ENCODE measurements around the gene PDHB.
"Not testable (repeated sequence)": the region's sequence is repeated elsewhere in the genome, so short reads cannot be mapped to it uniquely, and the experiment has no call there.

The PDHB gene

GRCh38 chr3:58433400-58434167 lies at the start of gene PDHB:
TSS of gene PDHB (minus strand) at chr3:58433832. CDS start at chr3:58433809, 23 bp downstream.
- peak; percentile 89 for DNase-seq (ENCODE audit: low spot score)

DNA sequence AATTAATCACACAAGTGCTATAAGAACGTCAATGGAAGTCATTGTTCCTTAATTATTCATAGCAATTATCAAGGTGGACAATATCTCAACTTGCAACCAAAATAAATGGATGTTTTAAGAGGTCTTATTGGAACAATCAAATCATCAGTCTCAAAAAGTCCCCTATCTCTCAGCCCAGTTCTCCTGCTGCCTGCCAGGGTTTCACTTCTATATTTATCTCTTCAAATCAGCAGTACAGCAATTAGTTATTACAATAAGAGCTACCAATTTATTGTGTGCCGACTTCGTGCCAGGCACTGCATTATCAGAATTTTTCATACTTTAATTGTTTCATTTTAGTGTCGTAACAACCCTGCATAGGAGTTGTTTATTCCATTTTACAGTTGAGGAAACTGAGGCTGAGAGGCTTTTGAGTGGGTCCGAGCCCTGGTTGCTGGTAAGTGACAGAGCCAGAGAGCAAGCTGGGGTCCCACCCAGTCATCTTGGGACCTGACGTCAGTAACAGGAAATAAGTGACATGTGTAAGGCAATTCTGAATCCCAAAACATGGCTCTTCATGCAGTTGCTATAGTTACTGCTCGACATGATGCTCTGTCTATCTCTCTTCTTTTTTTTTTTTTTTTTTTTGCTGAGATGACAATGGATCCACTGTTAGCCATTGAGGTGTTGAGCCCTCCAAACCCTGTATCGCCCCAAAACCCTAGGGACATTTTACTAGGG lies 49.4 kb upstream of the PDHB start:
- no peak for DNase-seq (ENCODE audit: low spot score)

GRCh38 chr3:58480309-58480708 lies 46.7 kb upstream of the PDHB start:
- no peak for DNase-seq (ENCODE audit: low spot score)

- no peak for DNase-seq (ENCODE audit: low spot score)
Measured at GRCh38 chr3:58478781-58479180, 45.1 kb upstream of the PDHB start.

DNA sequence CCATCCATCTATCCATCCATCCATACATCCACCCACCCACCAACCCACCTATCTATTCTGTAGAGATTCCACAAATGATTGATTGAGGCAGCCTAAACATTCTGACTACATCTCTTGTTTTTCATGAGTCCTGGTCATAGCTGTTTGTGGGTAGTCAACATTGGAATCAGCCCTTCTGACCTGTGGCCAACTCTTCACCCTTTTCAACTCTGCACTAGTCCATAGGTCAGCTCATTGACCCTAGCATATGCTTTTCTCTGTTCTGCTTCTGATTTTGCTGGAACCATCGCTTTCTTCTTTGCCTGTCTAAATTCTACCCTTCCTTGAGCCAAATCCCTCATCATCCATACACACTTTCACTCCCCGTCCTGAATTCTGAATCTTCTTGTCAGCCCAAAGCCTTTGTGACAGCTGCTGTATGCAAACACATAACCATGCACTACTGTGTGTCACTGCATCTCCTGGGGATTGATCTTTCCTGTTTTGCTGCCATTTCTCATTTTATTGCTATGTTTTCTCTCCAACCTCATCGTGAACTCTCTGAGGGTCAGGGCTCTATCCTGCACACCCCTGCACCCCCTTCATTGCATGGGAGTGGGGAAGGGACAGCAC lies 41.4 kb upstream of the PDHB start:
- DNase-seq (ENCODE audit: low spot score): no peak

DNA sequence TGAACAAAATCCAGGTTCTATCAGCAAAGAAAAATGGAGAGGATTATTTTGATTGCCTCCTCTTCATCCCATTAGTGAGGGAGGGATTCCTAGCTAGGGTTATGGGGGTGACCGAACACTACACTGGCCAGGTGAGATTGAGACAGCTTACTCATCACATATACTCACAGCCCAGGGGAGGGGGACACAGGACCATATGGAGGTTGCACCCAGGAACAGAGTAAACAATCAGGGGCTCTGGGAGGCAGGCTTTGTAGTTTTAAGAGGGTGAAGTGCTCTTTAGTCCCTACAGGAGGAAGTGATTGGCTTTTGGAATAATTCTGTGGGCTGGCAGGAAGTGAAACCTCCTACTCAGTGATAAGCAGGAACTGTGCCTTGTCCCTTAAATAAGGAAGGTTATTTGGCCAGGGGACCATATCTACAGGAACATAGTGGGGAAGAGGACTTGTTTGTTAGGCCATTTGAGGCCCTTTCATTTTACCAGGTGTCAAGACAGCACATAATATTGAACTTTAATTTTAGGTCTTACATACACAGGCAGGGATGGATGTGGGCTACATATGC lies 40.8 kb upstream of the PDHB start:
- no peak for DNase-seq (ENCODE audit: low spot score)

- DNase-seq (ENCODE audit: low spot score): no peak
Measured at GRCh38 chr3:58473275-58473674, 39.6 kb upstream of the PDHB start.

- peak; percentile 69 for DNase-seq (ENCODE audit: low spot score)
Measured at GRCh38 chr3:58471025-58471887, 37.6 kb upstream of the PDHB start.

DNA sequence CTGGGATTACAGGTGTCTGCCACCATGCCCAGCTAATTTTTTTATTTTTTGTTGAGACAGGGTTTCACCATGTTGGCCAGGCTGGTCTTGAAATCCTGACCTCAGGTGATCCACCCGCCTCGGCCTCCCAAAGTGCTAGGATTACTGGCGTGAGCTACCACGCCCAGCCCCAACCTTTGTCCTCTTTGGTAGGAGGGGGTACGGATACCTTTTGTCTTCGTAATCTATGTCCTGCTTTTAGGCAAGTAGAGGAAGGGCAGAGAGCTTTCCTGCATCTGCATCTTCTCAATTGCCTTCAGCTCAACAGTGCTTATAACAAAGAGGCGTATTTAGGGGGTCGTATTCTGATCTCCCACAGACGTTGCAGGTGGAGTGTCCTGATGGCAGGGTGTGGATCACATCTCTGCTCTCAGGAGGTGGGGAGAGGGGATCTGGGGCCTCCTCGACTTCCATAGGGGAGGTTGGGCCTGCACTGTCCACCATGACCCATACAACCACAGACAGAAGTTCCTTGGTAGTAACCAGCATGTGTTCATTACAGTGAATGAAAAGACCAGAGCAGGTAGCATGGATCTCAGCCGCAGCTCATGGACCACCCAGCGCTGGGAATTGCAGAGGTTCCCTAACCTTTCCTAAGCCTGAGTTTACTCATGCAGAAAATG lies 36.9 kb upstream of the PDHB start:
- DNase-seq (ENCODE audit: low spot score): no peak

DNA sequence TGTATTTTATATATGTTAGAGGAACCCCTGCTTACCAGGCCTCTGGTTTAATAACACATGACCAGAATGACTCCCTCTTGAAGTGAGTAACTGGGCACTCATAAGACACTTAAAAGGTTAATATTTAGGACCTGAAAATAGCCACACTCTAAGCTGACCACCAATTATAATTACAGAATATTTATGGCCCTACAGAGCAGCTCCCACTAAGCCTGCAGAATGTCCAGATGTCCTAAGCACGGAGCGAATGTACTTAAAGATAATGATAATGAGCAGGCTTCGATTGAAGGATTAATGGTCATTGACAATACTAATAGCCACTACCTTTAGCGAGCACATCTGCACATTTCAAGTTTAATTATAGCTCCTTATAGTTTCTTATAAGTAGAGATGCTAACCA lies 35.5 kb upstream of the PDHB start:
- no peak for DNase-seq (ENCODE audit: low spot score)

GRCh38 chr3:58466899-58467563 lies 33.4 kb upstream of the PDHB start:
- DNase-seq (ENCODE audit: low spot score): no peak

DNA sequence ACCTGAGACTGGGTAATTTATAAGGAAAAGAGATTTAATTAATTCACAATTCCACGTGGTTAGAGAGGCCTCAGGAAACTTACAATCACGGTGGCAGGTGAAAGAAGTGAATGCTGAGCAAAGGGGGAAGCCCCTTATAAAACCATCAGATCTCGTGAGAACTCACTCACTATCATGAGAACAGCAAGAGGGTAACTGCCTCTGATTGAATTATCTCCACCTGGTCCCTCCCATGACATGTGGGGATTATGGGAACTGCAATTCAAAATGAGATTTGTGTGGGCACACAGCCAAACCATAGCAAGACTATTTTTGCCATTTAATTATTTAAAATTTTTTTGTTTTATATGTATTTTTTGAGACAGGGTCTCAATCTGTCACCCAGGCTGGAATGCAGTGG lies 31.2 kb upstream of the PDHB start:
- no peak for DNase-seq (ENCODE audit: low spot score)

DNA sequence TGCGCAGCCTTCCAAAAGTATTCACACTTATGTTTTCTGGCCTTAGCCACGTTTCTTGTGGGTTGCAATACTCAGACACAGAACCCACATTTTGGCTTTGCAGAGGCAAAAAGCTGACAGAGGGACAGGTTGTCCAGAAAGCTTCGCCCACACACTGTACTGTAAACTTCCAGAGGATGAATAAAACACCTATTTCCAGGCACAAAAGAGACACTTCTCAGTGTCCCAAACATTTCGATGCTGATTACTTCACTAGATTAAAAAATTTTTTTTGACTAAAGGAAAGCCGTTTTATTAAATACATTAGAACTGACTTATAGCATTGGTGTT lies 30.3 kb upstream of the PDHB start:
- DNase-seq (ENCODE audit: low spot score): no peak

- DNase-seq (ENCODE audit: low spot score): peak; percentile 77
Measured at GRCh38 chr3:58463181-58463941, 29.7 kb upstream of the PDHB start.

DNA sequence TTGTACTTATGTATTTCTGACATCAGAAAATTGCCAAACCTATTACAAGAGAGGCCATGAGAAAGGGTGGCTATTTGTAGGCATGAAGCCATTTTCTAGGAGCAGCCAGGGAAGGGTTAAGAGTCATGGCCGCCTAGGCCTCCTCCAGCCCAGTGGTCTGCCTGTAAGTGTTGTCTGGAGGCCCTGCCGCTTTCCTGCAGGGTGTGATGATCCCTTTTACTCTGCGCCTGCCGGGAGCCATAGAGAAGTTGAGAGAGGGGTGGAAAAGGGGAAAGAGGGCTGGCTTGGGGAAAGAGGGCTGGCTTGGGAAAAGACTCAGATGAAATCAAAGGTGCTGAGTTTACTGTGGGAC lies 29.2 kb upstream of the PDHB start:
- DNase-seq (ENCODE audit: low spot score): no peak

DNA sequence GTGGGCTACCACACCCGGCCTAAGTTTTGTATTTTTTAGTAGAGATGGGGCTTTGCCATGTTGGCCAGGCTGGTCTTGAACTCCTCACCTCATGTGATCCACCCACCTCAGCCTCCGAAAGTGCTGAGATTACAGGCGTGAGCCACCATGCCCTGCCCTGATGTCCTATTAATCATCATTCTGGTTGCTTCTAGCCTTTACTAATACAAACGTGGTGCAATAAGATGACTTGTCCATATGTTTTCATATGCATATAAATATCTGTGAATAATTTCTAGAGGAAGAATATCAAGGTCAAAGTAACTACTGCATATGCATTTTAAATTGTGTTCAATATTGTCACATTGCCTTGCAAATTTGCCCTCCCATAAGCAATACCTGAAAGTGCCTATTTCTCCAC lies 25.5 kb upstream of the PDHB start:
- DNase-seq (ENCODE audit: low spot score): no peak

GRCh38 chr3:58452176-58452575 lies 18.5 kb upstream of the PDHB start:
- no peak for DNase-seq (ENCODE audit: low spot score)

GRCh38 chr3:58441514-58442450 lies 8.2 kb upstream of the PDHB start:
- no peak for DNase-seq (ENCODE audit: low spot score)

- not testable (repeated sequence) for DNase-seq (ENCODE audit: low spot score)
Measured at GRCh38 chr3:58440996-58441355, 7.3 kb upstream of the PDHB start.
